IPS-NIHi11 (cell line): ENCODE results near the gene CAVIN3.

Experiments used
- DNase-seq: peaks from one replicate; pipeline ENCODE4 v3.0.0; 2012; ENCODE audit warnings: mixed read lengths, low spot score

The CAVIN3 gene

GRCh38 chr11:6320411-6321155 is at the start of gene CAVIN3:
TSS of gene CAVIN3 (minus strand) at chr11:6320501. CDS start at chr11:6320476, 25 bp downstream.
- peak; percentile 69 for DNase-seq

GRCh38 chr11:6365659-6366058 is 45.4 kb upstream of the CAVIN3 start:
- no peak for DNase-seq

- DNase-seq = peak; percentile 87
Observed at GRCh38 chr11:6362873-6363678, 42.8 kb upstream of the CAVIN3 start.

- no peak for DNase-seq
Observed at GRCh38 chr11:6362185-6362872, 42.0 kb upstream of the CAVIN3 start.

GRCh38 chr11:6360183-6360582 is 39.9 kb upstream of the CAVIN3 start:
- DNase-seq = no peak

GRCh38 chr11:6357222-6357621 is 36.9 kb upstream of the CAVIN3 start:
- DNase-seq = no peak

GRCh38 chr11:6356503-6357055 is 36.3 kb upstream of the CAVIN3 start:
- no peak for DNase-seq

GRCh38 chr11:6354651-6355485 is 34.6 kb upstream of the CAVIN3 start:
- DNase-seq = no peak

GRCh38 chr11:6353367-6353987 is 33.2 kb upstream of the CAVIN3 start:
- peak; percentile 87 for DNase-seq

- no peak for DNase-seq
Observed at GRCh38 chr11:6351782-6352382, 31.6 kb upstream of the CAVIN3 start.

- no peak for DNase-seq
Observed at GRCh38 chr11:6350486-6350885, 30.2 kb upstream of the CAVIN3 start.

GRCh38 chr11:6350043-6350442 is 29.7 kb upstream of the CAVIN3 start:
- DNase-seq = no peak

GRCh38 chr11:6345366-6345765 is 25.1 kb upstream of the CAVIN3 start:
- DNase-seq = no peak

- DNase-seq = no peak
Observed at GRCh38 chr11:6336293-6336692, 16.0 kb upstream of the CAVIN3 start.

- no peak for DNase-seq
Observed at GRCh38 chr11:6334806-6335205, 14.5 kb upstream of the CAVIN3 start.

- DNase-seq = no peak
Observed at GRCh38 chr11:6333095-6333494, 12.8 kb upstream of the CAVIN3 start.

- no peak for DNase-seq
Observed at GRCh38 chr11:6332066-6332465, 11.8 kb upstream of the CAVIN3 start.

GRCh38 chr11:6328321-6328720 is 8.0 kb upstream of the CAVIN3 start:
- no peak for DNase-seq

GRCh38 chr11:6327806-6328205 is 7.5 kb upstream of the CAVIN3 start:
- DNase-seq = no peak

- no peak for DNase-seq
Observed at GRCh38 chr11:6326985-6327384, 6.7 kb upstream of the CAVIN3 start.

- no peak for DNase-seq
Observed at GRCh38 chr11:6326303-6326702, 6.0 kb upstream of the CAVIN3 start.
